Renal cortical epithelial cell (primary cell): ENCODE measurements around the gene SLC38A8. TPM values are rescaled to one million over a fixed set of nuclear protein-coding genes. Genes with fewer than 3 reads are reported as not detected.
A peak's percentile ranks its signal among the peaks of the same experiment; 100 is the strongest.

Experiments
- DNase-seq: peaks from one replicate; pipeline ENCODE4 v3.0.0-alpha.2; 2011; ENCODE audit warnings: low read depth
- total RNA-seq: library from RNA; depleted of rRNA; stranded (reverse); fragments of >200 nt; gene quantifications from 2 replicates; pipeline ENCODE4 v1.2.3, GENCODE V29; 2014

Gene SLC38A8
- not detected in 2 replicates for total RNA-seq

GRCh38 chr16:84042308-84042878 lies at the start of gene SLC38A8:
SLC38A8 (minus strand) TSS chr16:84042795; CDS start chr16:84042157, 638 bp downstream.
- DNase-seq, result no peak

DNA sequence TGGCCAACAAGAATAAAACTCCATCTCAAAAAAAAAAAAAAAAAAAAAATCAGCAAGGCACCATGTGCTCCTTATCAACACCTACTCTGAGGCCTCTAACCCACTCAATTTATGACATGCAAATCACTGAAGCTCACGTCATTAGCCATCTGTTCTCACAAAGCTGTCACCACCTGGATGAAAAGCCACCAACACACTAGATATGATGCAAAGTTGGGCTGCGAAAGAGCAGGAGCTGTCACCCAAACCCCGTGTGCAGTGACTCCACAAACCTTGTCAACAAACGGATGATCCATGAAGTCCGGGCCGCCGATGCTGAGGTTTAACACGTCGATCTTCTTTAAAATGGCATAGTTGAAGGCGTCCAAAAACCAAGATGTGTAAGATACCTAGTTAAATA lies 48.9 kb upstream of the SLC38A8 start:
- DNase-seq, result no peak

DNA sequence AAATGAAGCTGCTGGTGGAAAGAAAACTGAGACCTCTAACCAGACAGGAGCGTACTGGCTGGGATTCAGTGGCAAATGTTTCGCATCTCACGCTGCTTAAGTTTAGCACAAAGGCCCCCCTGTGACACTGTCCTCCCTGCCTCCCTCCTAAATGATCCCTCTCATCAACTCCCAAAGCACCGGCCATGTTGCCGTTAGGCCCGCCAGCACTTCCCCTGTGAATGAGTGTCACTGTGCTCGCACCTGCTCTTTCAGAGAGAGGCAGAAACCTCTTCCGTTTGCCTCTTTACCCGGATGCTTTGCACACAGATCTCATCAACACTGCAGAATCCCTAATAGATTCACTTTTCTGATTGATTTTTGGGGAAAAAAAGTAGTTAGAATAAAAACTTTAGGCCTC lies 47.6 kb upstream of the SLC38A8 start:
- no peak for DNase-seq

GRCh38 chr16:84088695-84089395 lies 46.2 kb upstream of the SLC38A8 start:
- no peak for DNase-seq

DNA sequence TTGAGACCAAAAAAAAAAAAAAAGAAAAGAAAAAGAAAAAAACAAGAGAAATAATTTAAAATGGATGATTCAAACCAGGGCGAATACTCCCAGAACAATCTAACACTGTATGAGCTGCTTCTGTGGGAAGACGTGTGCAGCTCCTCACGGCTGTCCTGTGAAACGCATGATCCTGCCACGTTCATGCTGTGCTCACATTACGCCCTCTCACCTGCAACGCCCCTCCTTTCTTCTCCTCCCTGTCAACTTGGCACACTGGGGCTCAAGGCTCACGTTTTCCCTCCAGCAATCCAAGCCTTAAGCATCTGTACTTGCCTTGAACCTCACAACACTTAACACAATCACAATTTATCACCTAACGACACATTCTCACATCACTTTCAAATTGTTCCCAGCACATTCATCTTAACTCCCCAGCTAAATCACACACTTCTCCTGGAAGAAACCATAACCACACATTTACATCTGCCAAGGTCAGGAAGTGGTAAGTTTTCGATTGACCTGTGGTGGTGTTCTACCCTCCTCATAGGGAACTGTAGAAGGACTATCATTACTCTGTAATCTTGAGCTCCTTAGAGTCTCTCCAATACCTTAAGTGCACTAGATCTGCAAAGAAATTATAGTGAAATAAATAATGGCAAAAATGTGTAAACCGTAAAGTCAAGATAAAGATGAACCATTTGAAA lies 45.0 kb upstream of the SLC38A8 start:
- no peak for DNase-seq

- no peak for DNase-seq
These were observed 44.4 kb upstream of the SLC38A8 start for GRCh38 chr16:84087001-84087400.

- no peak for DNase-seq
These were observed 43.7 kb upstream of the SLC38A8 start for GRCh38 chr16:84086341-84086740.

DNA sequence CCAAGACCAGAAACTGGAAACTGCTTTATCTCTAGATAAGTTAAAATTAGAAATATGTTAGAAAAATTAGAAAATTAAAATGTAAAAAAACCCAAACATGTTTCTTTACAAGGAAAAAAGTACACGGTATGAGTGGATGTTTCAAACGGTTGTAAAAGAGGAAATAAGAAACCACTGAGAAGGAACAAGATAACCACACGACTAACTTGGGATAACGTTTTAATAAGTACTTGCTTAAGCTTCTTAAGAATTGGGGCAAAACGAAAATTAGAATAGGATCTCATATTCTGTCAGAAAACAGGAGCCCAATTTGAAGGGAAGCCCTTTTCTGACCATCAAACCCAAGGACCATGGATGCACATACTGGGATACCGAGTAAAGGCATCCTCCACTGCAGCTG lies 43.2 kb upstream of the SLC38A8 start:
- no peak for DNase-seq

DNA sequence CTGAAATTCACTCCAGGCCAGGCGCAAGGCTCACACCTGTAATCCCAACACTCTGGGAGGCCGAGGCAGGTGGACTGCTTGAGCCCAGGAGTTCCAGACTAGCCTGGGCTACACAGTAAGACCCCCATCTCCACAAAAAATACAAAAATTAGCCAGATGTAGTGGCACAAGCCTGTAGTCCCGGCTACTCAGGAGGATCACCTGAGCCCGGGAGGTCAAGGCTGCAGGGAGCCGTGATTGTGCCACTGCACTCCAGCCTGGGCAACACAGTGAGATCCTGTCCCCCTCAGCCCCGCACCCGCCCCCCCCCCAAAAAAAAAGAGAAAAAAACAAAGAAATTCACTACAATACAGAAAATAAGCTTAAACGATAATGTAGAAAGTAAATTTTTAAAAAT lies 42.7 kb upstream of the SLC38A8 start:
- no peak for DNase-seq

DNA sequence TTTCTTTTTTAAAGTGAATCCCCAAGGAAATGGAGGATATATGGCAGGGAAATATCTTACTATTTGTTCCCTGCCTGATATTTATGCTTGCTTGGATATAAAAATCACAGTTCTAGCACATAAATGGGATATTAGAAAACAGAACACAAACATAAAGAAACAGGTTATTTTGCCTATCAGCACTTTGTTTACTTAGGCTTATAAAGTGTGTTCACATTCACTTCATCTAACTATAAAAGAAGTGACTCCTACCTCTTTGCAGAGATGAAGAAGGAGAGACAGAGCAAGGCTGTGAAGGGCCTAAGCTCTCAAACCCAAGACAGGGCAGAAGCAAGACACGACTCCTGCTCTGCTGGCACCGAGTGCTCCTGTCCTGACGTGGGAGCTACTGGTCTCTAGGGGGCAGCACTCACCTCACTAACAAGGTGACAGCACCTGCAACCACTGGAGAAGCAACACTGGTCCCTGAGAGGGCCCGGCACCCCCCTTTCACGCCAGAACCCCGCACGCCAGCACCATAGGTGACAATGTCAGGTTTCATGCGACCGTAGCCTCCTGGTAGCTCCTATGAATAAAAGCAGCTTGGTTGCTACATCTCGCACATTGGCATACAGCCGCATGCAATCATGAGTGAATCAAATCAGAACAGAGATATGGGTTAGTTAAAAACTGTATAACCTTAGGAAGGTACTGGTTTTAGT lies 42.1 kb upstream of the SLC38A8 start:
- DNase-seq, result peak; percentile 63

- DNase-seq, result no peak
These were observed 40.4 kb upstream of the SLC38A8 start for GRCh38 chr16:84082835-84083569.

GRCh38 chr16:84082110-84082509 lies 39.5 kb upstream of the SLC38A8 start:
- no peak for DNase-seq

- no peak for DNase-seq
These were observed 38.9 kb upstream of the SLC38A8 start for GRCh38 chr16:84081446-84081989.

DNA sequence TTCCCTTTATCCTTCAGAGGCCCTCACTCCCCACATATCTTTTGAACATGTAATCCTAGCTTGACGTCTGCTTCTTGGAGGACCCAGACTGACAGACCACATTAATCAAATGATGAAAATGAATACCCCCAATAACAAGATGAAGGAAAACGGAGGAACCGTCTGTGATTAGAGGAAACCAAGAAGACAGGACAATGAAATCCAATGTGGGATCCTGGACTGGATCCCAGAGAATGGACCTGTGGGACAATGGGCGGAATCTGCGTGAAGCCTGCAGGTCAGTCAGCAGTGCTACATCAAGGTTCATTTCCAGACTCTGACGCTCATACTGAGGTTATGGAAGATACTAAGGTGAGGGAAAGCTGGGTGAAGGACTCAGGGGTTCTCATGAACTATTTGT lies 38.2 kb upstream of the SLC38A8 start:
- no peak for DNase-seq

- no peak for DNase-seq
These were observed 37.8 kb upstream of the SLC38A8 start for GRCh38 chr16:84080378-84080777.

GRCh38 chr16:84079664-84080063 lies 37.1 kb upstream of the SLC38A8 start:
- DNase-seq, result no peak

DNA sequence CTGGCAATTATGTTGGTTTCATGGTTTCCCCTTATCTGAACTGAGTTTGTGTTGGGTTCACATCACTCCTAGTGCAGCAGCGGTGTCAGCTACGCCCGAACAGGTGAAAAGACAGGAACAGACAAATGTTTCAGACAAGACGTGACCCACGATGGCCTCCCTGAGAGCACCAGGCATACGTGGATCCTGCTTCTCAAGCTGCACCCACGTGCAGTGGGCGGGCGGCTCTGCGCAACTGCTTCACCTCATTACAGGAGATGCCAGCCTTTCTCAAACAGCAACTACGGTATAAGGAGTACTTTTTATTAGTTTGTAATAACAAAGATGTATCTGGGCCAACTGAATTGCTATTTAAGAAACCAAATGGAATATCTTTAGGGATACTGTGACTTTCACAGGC lies 32.8 kb upstream of the SLC38A8 start:
- DNase-seq, result no peak

- no peak for DNase-seq
These were observed 32.1 kb upstream of the SLC38A8 start for GRCh38 chr16:84074721-84075120.

DNA sequence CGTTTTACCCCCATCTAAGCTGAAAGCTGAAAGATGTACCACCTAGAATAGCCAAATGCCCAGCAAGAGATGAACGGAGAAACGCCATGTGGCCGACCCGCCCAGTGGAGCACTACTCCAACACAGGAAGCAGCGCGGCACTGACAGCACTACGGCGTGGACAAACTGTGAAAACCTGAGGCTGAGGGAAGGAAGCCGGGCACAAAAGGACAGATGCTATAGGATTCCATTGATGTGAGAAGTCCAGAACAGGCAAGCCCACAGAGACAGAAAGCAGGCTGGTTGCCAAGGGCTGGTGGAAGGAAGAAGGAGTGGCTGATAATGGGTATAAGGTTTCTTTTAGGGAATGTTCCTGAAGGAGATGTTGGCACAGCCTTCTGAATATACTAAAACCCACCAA lies 29.4 kb upstream of the SLC38A8 start:
- DNase-seq, result no peak

- no peak for DNase-seq
These were observed 28.5 kb upstream of the SLC38A8 start for GRCh38 chr16:84071121-84071520.

- no peak for DNase-seq
These were observed 26.9 kb upstream of the SLC38A8 start for GRCh38 chr16:84069540-84069939.
